HL-60 (cell line): ENCODE measurements around the gene CPB1.

Source experiments
- DNase-seq, 2 experiments: peaks; one replicate each; pipeline ENCODE4 v3.0.0-alpha.2; 2010 to 2020; ENCODE audit warnings: low read depth in 1 of 2, low spot score in 1 of 2
- H3K27ac ChIP-seq: fragments of 250-450 bp; sonication (Bioruptor Pico); replicated peaks from 2 replicates; pipeline ENCODE4 v1.5.1; 2020; ENCODE audit warnings: mild to moderate bottlenecking, moderate library complexity
- H3K27me3 ChIP-seq: fragments of 250-450 bp; sonication (Bioruptor Pico); 2 replicates; pipeline ENCODE4 v1.5.1; 2021; ENCODE audit warnings: mild to moderate bottlenecking, moderate library complexity; ENCODE audit not compliant: insufficient read depth, poor library complexity, severe bottlenecking
- H3K4me3 ChIP-seq: replicated peaks from 2 replicates; pipeline ENCODE4 v1.5.1; 2011; ENCODE audit warnings: mild to moderate bottlenecking, control low read depth, low read length; ENCODE audit not compliant: insufficient read depth
- CTCF ChIP-seq: IDR thresholded peaks from one replicate; pipeline ENCODE4 v1.5.1; 2011; ENCODE audit warnings: low read length, control low read depth, inconsistent platforms; ENCODE audit not compliant: insufficient read depth
- GABPA ChIP-seq: IDR thresholded peaks from 2 replicates; pipeline ENCODE4 v1.6.1; 2012; ENCODE audit warnings: low read depth
- POLR2AphosphoS5 ChIP-seq: IDR thresholded peaks from 2 replicates; pipeline ENCODE4 v1.6.1; 2012; ENCODE audit warnings: low read depth
- SPI1 ChIP-seq: IDR thresholded peaks from 2 replicates; pipeline ENCODE4 v1.6.1; 2012; ENCODE audit warnings: low read depth, mild to moderate bottlenecking, borderline replicate concordance
- TF ChIP-seq, protein P1 (sequence below): IDR thresholded peaks from 2 replicates; pipeline ENCODE4 v1.6.1; 2012; ENCODE audit warnings: low read depth; ENCODE audit not compliant: insufficient replicate concordance

CPB1 gene

DNA sequence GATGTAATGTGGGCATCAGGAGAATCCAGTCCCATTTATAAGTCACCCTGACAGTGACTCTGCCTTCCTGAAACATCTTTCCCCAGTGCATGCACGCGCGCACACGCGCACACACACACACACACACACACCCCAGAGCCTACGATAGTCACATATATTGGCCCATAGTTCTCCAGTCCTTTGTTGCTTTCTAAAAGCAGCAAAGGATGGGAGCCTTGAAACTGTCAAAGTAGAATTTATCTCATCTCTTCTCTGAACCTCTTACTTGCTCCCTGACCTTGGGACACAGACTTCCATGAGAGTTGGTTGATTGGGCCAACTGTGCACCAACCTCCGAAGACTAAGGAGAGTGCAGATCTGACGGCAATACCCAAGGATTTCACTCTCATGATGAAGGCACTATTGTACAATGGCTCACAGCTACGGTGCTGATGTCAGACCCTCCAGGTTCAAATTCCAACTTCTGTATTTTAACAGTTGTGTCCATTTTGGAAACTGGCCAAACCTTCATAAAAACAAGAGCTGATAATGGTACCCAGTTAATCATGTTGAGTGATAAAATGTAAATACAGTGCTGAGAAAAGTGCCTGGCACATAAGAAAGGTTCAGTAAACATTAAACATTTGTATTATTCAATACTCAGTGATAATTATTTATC is 45.8 kb downstream of the CPB1 start:
- H3K27ac ChIP-seq = no peak overlapping the region
- no peak for DNase-seq
- no peak for TF ChIP-seq GABPA
- TF ChIP-seq, protein P1, sequence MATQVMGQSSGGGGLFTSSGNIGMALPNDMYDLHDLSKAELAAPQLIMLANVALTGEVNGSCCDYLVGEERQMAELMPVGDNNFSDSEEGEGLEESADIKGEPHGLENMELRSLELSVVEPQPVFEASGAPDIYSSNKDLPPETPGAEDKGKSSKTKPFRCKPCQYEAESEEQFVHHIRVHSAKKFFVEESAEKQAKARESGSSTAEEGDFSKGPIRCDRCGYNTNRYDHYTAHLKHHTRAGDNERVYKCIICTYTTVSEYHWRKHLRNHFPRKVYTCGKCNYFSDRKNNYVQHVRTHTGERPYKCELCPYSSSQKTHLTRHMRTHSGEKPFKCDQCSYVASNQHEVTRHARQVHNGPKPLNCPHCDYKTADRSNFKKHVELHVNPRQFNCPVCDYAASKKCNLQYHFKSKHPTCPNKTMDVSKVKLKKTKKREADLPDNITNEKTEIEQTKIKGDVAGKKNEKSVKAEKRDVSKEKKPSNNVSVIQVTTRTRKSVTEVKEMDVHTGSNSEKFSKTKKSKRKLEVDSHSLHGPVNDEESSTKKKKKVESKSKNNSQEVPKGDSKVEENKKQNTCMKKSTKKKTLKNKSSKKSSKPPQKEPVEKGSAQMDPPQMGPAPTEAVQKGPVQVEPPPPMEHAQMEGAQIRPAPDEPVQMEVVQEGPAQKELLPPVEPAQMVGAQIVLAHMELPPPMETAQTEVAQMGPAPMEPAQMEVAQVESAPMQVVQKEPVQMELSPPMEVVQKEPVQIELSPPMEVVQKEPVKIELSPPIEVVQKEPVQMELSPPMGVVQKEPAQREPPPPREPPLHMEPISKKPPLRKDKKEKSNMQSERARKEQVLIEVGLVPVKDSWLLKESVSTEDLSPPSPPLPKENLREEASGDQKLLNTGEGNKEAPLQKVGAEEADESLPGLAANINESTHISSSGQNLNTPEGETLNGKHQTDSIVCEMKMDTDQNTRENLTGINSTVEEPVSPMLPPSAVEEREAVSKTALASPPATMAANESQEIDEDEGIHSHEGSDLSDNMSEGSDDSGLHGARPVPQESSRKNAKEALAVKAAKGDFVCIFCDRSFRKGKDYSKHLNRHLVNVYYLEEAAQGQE = no peak
- TF ChIP-seq CTCF = no peak
- TF ChIP-seq POLR2AphosphoS5 = no peak
- no peak for TF ChIP-seq SPI1
- no peaks in the 10 kb centered on the region for H3K27me3 ChIP-seq
- H3K4me3 ChIP-seq = no peak overlapping the region

GRCh38 chr3:148873977-148874376 is 46.4 kb downstream of the CPB1 start:
- TF ChIP-seq POLR2AphosphoS5 = no peak
- no peak for TF ChIP-seq CTCF
- TF ChIP-seq, protein P1 = no peak
- no peak for TF ChIP-seq SPI1
- no peak for TF ChIP-seq GABPA

GRCh38 chr3:148878095-148878494 is 50.5 kb downstream of the CPB1 start:
- DNase-seq = no peak

More at GRCh38 chr3:148873977-148874376, 46.4 kb downstream of the CPB1 start:
- no peak overlapping the region for H3K27ac ChIP-seq
- DNase-seq = no peak
- H3K27me3 ChIP-seq = no peaks in the 10 kb centered on the region
- no peak overlapping the region for H3K4me3 ChIP-seq

More at GRCh38 chr3:148878095-148878494, 50.5 kb downstream of the CPB1 start:
- TF ChIP-seq GABPA (no peak), SPI1 (no peak), POLR2AphosphoS5 (no peak), CTCF (no peak)
- TF ChIP-seq, protein P1 = no peak
- Histone ChIP-seq H3K27me3 (no peaks in the 10 kb centered on the region), H3K27ac (no peak overlapping the region), H3K4me3 (no peak overlapping the region)
